ENCODE results near the gene SH3BP1.

DNA sequence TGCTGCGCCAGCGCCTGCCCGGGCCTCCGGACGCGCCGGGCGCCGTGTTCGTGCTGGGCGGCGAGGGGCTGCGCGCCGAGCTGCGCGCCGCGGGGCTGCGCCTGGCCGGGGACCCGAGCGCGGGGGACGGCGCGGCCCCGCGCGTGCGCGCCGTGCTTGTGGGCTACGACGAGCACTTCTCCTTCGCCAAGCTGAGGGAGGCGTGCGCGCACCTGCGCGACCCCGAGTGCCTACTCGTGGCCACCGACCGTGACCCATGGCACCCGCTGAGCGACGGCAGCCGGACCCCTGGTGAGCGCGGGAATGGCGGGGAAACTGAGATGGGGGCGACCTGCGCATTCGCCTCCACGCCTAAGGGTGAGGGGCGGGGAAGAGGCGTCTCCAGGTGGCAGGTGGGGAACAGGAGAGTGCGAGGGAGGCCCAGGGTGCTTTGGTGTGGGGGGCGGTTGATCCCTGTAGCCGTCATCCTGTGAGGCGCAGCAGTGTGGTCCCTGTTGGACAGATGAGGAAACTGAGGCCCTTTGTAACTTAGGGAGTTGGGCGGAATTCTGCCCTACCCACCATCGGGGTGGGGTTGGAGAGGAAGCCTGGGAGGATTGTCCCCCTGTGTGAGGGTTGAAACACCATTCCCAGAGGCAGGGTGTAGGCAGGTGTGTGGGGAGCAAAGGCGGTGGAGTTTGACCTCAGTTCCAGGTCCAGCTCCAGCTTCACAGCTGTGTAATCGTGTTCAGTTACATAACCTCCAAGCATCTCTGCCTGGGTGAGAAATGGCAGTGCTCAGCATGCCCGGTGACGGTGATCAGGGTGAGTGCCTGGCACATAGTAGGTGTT lies 19.8 kb downstream of the SH3BP1 start:
- TF ChIP-seq POLR2A (conservative IDR thresholded peaks at IDR 0.05) (no peak), HIVEP1 (CRISPR knock-in tag; IDR thresholded peaks at IDR 0.05) (no peak), HNRNPL (IDR thresholded peaks at IDR 0.05; ENCODE audit: low read depth, low read length) (no peak), EZH2 (IDR thresholded peaks at IDR 0.05; ENCODE audit: borderline replicate concordance, low read depth, low read length) (no peak), ZEB2 (IDR thresholded peaks at IDR 0.05) (no peak), CHCHD3 (CRISPR knock-in tag; IDR thresholded peaks at IDR 0.05) (no peak), JUN (IDR thresholded peaks at IDR 0.05; ENCODE audit: borderline replicate concordance, low read depth, low read length) (no peak), JUN (CRISPR knock-in tag; IDR thresholded peaks at IDR 0.05; ENCODE audit: borderline replicate concordance) (no peak), NR2C2 (CRISPR knock-in tag; IDR thresholded peaks at IDR 0.05) (no peak), NR2C2 (tag; IDR thresholded peaks at IDR 0.05) (no peak), TOE1 (IDR thresholded peaks at IDR 0.05; ENCODE audit: borderline replicate concordance) (no peak), TOE1 (CRISPR knock-in tag; IDR thresholded peaks at IDR 0.05; ENCODE audit: borderline replicate concordance, low read depth) (no peak), RBM39 (optimal IDR thresholded peaks at IDR 0.05; ENCODE audit: low read depth, low read length) (no peak), ZNF133 (CRISPR knock-in tag; IDR thresholded peaks at IDR 0.05) (no peak)
- TF ChIP-seq, protein P1, sequence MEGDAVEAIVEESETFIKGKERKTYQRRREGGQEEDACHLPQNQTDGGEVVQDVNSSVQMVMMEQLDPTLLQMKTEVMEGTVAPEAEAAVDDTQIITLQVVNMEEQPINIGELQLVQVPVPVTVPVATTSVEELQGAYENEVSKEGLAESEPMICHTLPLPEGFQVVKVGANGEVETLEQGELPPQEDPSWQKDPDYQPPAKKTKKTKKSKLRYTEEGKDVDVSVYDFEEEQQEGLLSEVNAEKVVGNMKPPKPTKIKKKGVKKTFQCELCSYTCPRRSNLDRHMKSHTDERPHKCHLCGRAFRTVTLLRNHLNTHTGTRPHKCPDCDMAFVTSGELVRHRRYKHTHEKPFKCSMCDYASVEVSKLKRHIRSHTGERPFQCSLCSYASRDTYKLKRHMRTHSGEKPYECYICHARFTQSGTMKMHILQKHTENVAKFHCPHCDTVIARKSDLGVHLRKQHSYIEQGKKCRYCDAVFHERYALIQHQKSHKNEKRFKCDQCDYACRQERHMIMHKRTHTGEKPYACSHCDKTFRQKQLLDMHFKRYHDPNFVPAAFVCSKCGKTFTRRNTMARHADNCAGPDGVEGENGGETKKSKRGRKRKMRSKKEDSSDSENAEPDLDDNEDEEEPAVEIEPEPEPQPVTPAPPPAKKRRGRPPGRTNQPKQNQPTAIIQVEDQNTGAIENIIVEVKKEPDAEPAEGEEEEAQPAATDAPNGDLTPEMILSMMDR (IDR thresholded peaks at IDR 0.05 in 2 of 3, conservative IDR thresholded peaks at IDR 0.05 in 1 of 3; ENCODE audit: insufficient read depth in 2 of 3, low read depth in 1 of 3, low read length in 3 of 3): no peak
